Measurements from ENCODE around the gene ARPC5L.

ARPC5L gene

DNA sequence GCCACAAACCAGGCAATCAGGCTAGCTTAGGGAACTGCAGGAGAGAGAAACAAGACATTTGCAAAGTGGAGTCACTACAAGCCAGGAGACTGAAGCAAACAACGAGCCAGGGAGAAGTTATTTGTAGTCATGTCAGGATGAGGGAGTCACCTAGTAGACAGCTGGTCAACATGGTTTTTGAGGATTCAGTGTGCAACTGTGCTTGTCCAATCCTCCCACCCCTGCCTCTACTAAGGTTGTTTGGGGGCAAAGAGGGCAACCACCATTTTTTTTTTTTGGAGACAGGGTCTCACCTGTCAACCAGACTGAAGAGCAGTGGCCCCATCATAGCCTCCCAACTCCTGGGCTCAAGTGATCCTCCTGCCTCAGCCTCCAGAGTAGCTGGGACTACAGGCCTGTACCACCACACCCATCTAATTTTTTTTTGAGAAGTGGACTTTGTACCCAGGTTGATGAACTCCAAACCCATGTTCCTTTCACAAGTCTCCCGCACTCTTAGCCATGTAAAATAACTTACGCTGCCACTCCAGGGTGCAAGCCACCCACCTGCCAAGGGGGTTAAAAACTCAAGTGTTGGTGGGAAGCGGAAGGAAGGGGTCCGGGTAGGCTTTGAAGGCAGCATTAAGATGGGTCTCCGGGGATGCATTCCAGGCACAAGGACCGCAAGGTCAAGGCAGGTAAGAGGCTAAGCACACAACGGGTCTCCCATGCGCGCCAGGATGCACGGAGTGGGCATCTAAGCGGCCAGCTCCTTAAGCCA, 1.2 kb upstream of the ARPC5L start:
- DNase-seq, result no peak

DNA sequence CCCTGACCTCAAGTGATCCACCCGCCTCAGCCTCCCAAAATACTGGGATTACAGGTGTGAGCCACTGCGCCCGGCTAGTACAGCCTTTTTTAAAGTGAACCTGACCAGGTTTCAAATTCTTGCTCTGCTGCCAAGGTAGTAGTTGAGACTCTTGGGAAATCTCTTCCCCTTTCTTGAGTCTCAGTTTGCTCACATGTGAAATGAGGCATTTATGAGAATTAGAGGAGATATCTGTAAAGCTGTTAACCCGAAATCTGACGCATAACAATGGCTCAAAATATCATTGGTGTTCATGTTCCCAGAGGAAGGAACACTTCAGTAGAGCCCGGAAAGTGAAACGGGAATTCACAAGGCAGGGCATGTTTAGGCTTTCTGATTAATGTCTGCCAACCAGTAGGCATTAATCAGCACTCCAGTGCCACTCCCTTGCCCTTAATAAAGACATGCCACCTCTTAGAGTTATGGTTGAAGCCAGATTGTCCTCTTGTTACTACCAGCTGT, 1.5 kb downstream of the ARPC5L start:
- DNase-seq, result no peak

DNA sequence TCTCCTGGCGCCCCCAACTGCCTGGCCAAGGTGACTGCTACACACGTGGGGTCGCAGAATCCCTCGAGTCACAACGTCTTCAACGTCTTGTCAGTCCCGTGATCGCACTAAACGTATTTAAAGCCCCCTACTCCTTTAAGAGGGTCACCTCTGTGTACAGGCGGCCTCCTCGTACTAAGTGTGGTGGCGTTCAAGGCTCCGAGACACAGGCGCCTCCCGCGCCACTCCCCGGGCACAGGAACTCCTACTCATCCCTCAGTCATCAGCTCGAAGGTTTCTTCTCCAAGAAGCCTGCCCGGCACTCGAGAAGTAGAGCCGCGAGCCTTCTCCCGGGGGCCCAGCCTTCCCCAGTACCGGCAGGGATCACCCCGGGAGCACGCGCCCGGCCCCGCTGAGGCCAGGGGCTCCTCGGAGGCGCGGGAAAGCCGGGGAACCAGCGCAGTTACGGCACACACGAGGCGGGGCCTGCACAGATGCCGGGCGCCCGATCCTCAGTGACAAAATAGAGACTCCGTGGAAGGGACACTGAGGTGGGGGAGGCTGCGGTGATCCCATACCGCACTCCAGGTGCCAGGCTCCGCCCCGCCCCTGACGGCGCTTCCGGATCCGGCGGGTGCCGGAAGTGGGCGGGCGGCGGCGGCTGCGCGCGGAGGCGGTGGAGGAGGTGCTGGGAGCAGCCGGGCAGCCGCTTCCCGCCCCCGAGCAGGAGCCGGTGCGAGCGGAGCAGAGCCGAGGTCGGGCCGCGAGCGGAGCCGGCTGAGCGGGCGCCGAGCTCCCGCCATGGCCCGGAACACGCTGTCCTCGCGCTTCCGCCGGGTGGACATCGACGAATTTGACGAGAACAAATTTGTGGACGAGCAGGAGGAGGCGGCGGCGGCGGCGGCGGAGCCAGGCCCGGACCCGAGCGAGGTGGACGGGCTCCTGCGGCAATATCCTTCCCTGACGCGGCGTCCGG, 6.9 kb downstream of the ARPC5L start:
- DNase-seq, result peak in 53 of 56 donors; percentile 23 to 90 (median 73)

DNA sequence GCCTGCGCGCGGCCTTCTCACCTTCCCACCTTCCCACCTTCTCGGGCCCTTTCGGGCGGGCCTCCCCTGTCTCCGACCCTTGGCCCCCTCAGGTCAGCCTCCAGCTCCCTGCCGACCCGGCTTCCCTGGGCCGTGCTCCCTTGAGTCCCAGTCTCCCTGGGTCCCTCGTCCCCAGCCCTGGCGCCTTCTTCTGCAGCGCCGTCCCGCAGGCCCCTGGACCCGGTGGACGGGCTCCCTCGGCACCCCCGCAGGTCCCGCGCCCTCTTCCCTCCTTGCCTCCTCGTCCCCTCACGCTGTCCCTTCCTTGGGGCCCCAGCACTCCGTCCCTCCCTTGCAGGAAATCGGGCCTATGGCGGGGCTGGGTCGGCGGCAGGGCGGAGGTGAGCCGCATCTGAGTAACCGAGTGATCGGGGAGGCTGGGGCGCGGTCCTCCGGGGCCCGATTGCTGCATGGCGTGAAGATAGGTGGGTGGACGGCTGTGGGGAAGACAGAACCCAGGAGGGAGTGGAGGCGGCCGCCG, 7.6 kb downstream of the ARPC5L start:
- DNase-seq, result no peak

DNA sequence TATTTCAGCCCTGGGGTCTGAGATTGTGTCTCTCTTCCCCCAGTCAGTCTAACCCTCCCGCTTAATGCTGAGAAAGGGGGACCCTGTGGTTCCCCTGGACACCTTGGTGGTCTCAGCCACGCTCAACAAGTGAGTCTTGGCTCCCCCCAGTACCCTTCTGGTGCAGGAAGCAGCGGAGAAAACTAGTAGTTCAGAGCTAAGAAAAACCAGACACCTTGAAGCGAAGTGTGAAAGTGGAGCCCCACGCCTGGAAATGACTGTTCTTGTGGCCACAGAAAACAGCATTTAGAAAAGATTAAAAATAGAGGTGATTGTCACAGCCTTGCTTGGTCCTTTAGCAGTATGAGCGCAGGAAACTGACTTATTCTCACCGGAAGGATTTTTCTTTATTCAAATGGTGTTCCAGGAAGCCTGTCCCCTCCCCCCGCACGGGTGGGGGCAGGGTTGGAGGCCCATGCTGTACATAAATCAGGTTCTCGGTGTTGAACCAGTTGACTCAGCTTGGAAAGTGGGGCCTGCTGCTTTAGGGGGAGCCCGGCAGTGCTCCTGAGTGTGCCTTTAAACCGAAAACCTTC, 8.1 kb downstream of the ARPC5L start:
- DNase-seq, result peak in 3 of 56 donors; percentile 16 to 38 (median 28)

DNA sequence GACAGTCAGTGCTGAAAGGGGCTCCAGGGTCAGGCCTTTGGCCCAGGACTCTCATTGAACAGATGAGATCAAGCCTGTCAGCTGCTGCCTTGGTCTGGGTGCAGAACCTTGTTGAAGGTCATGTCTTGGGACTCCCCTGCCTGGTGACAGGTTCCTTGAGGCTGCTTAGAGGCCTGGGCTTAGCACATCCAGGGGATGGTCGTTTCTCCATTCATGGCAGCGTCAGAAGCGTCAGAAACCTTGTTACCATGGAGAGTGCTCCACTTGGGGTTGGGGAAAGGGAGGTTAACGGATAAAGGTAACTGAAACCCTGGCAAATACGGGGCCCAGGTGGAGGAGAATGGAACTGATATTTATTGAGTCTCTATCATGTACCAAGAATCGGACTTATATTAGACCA, 8.8 kb downstream of the ARPC5L start:
- no peak for DNase-seq

DNA sequence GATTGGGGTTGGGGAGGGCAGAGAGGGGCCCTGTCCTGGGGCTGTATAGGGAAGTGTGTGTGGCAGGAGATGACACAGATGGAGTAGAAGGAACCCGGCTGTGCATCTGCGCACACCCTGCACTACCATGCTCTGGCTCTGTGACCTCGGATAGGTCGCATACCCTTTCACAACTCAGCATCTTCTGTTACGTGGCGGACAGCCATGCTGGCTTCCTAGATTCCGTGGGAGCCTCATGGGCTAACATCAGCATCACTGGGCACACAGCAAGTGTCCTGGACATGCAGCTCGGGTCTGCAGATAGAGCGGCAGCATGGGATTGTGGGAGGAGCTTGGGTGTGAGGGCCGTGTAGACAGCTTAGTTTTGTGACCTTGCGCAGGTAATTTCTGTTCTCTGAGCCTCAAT, 9.2 kb downstream of the ARPC5L start:
- no peak for DNase-seq

DNA sequence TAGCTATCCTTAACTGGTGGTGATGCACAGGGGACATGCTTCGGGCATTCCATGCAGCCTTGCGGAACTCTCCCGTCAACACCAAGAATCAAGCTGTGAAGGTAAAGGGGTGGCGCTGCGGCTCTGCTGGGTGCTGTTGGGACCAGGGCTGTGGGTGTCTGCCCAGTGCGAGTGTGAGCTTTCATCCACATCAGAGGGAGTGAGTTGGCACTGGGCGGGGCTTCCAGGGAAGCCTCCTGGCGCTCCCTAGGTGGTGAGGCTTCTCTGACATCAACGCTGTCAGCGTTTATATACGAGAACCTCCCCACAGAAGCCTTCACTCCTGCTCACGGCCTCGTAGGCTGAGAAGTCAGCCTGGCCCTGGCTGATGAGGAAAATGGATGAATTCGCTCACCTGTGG, 11.7 kb downstream of the ARPC5L start:
- DNase-seq, result peak in 5 of 56 donors; percentile 11 to 24 (median 17)

DNA sequence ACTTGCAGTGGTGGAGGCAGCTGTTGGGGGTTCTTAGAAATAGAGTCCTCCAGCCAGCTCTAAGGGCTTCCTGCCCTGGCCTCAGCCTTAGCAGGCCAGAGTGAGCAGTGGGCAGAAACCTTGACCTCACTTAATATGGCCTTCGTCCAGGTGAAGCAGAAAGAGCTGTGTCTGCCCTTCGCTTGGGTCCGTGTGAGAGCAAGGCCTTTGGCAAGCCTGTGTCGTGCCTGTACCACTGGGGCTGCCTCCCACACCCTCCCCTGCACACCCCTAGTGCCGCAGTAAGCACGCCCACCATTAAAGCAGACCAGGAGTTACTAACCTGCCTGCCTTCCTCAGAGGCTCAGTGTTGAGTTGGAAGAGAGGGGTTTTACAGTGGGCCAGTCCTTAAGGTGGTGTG, 13.6 kb downstream of the ARPC5L start:
- no peak for DNase-seq

DNA sequence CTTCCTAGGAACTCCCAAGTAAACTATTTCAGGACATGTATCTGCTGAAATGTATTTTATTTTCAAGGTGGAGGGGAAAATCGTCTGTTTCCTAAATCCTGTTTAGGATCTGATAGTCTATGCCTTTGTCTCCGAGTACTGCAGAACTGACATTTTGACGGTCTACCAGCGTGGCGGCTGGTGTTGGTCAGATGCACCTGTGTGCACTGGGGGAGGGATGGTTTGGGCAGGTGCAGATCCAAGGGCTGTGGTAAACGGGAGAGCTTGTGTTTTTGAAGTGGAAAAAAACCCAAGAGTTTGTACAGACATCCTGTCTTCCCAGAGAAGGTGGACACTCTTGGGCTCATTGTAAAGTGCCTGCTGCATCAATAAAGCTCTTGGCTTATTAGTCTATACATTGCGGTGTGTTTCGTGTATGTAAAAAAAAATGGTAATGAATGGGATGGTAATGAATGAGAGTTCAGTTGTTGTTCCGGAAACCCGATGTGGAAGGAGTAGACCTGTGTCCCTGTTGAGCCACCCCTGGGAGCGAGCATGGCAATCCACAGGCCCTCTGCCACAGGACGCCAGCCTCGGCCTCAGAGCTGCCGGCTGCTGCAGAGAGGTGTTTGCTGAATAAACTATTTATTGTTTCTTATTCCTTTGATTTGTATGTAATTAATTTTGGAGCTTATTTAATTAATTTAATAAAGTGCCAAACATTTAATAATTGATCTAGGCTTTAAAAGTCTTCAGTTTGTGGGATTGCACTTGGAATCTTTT, 15.3 kb downstream of the ARPC5L start:
- DNase-seq, result no peak

DNA sequence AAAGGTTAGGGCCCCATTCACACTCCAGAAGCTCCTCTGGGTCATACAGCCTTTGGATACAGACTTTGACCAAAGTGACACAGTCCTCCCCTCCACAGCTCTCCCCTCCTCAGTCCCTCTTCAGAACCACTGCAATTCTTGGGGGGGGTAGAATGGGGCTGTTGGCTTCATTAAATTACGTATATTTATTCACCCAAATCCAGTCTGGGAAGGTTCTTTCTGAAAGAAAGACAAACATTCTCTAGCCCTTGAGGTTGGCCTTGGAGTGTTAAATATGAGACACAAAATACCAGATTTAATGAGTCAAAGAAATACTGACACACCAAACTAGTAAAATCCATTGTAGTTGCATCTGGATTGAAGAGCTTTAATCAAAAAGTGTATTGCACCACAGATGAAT, 16.1 kb downstream of the ARPC5L start:
- DNase-seq, result no peak

DNA sequence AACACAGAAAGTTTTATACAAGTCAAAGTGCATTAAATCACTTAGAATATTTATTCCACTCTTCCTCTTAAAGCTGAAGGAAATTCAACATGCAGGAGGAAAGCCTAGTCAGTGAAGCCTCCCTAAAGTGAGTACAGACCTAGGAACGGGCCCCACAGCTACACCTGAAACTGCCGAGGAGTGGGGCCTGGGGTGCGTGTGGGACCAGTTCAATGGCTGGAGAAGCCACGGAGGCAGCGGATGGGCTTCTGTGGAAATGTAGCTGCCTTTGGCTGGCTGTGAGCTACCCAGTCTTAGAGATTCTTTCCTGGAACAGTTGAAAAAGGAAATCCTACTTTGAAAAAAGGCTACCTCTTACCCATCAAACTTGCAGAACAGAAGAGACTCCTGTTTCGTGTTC, 16.6 kb downstream of the ARPC5L start:
- no peak for DNase-seq

DNA sequence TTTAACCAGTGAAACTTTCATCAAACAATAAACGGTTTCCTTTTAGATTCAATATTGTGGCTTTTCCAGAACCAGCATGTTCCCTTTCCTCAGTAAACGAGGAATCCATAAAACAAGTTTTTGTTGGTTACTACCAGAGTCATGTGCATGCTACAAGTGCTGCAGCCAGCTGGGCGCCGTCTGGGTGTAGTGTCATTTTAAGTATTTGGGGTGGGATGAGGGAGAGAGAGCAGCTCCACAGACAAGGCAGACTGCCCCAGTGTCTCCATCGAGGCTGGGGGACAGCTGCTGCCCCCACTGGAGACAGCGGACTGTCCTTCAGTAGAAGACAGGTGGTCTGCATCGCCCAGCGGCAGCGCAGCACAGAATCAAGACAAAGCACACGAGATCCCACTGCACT, 17.3 kb downstream of the ARPC5L start:
- no peak for DNase-seq

DNA sequence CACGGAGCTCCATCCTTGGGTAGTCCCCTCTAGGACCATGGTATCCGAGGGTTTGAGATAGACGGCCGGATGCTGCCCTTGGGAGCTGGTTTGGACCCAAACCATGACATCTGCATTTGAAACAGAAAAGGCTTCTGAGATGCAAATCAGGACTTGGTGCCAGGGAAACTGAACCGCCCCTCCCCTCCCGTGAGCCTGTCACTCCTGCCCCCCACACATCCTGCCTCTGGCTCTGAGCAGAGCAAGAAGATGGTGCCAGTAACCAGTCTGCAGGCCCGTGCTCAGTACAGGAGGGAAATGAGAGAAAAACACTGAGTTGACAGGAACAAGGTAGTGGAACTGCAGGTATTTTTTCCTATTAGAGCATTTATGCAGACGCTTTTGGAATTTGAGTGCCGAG, 18.6 kb downstream of the ARPC5L start:
- peak in 13 of 56 donors; percentile 14 to 49 (median 26) for DNase-seq

DNA sequence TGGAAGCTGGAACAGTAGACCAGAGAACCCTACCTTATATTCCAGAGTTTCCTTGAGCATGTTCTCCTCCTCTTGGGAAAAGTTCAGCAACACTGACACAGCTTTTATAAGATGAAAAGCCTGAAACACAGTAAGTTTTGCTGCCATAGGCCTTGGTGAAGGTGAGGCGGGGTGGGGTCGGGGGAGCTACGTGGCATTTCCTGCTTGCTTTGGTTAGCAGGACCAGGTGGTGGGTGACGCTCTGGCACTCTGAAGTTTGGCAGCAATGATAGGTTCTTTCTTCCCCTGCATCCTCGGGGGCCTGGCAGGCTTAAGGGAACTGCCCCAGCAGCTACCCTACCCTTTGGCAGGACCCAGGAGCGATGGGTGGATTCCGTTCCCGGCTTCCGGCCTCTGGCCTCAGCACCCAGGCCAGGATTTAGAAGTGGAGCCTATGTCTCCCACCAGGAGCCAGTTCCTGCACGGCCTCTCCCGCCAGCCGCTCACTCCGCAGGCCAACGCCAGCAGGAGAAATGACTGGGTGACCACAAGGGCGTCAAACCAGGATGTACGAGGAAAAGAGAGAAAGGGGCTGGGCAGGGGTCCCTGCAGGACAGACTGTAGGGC, 19.3 kb downstream of the ARPC5L start:
- DNase-seq, result no peak

DNA sequence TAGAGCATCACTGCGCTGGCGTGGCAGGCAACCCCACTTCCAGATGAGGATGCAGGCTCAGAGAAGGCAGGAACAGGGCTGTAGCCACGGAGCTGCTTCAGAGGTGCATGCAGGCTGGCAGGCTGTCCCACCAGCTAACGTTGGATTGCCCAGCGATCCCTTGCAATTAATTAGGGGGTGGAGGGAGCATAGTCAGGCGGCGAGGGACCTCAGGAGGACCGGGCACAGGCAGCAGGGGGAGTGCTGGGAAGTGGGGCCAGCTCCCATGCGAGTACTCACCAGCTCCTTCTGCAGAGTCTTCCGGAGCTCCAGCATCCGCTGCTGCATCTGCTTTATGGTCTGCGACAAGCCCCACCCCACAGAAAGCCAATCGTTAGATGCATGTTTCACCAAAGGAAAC, 20.3 kb downstream of the ARPC5L start:
- no peak for DNase-seq

DNA sequence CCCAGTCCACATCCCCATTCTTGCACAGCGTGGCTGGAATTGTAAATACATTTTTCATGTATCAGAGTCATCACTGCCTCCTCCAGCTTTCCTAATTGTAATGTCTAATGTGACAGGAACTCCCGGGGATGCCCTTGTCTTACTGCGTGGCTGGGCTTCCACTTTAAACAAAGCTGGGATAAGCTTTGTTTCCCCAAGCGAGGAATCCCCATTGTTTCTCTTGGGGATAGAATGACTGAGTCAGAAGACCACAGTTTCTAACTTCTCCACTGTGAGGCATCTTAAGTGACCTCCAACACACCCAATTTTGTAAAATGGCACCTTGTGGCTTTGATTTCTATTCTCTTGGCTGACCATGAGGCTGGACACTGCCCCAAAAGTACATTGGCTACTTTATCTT, 22.4 kb downstream of the ARPC5L start:
- DNase-seq, result no peak

DNA sequence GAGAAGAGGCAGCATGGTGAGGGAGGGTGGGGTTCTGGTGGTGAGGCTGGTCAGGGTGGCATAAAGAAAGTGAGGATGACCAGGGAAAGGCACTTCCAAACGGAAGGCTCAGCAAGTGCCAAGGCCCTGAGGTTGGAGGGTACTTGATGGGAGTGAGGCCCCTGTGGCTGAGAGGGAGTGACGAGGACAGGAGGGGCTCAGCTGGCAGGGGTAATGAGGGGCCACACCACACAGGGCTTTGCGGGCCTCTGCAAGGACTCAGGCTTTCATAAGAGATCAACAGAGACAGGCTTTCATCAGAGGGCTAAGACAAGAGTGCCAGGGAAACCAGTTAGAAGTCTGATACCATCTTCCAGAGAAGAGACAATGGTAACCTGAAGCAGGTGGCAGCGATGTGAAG, 23.6 kb downstream of the ARPC5L start:
- DNase-seq, result no peak

DNA sequence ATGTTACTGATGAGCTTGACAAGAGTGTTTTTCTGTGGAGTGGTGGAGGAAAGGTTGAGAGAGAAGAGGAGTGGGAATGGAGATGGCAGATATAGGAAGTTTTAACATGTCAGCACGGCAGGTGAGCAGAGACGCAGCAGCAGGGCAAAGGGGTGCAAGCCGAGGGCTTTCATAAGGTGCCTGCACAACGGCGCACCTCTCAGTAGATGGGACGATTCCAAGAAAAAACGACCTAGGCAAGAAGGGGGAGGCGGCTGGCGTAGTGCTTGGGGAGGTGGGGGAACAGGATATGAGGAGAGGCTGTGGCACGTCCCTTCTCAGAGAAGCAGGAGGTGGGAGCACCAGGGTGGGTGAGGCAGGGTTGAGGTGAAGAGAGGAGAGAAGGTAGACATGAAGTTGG, 24.5 kb downstream of the ARPC5L start:
- DNase-seq, result no peak

DNA sequence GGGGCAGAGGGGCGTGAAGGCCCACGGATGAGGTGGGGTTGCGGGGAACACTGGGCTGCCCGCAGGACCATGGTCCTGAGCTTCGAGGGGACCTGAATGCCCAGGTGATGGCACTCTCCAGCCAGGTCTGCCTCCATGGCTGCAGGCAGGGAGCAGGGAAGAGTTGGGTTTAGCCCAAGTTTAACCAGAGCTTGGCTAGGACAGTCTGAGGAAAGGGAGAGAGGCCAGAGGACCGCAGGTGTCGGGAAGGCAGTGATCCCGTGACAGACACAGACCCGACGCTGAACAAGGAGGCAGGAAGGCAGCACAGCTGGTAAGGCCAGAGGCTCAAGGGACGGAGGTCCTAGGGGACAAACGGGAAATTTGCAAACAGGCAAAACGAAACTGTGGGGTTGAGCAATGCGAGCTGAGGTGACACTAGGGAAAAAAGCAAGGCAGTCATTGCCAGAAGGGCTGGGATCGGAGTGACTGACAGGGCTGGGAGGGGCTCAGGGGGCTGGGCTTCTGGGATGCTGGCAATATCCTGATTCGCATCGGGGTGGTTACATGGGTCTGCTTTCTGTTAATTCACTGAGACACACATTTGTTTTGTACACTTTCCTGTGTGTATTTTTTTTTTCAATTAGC, 25.0 kb downstream of the ARPC5L start:
- no peak for DNase-seq
